ENCODE measurements around the gene CCBE1.
"Not testable (repeated sequence)": the region's sequence is repeated elsewhere in the genome, so short reads cannot be mapped to it uniquely, and the experiment has no call there.

The CCBE1 gene

DNA sequence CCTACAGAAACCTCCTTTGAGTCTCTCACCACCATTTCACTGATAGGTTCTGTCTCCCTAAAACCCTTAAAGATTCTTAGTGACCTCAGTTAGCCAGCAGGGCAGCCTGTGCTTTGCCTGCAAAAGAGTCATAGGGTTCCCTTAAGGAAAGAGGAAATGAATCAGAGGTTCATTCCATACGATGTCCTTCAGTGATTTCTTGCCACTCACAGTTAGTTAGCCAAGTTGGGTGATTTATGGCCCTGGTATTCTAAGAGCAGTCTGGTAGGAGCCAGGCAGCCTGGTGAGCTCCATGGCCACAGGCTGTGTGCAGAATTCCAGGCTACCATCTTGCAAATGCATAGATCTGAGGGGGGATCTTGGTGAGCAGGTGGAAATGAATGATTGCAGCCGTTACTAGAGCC, 18.7 kb upstream of the CCBE1 start:
- no peak for DNase-seq (ENCODE audit: low read depth in 4 of 4, low spot score in 1 of 4)

DNA sequence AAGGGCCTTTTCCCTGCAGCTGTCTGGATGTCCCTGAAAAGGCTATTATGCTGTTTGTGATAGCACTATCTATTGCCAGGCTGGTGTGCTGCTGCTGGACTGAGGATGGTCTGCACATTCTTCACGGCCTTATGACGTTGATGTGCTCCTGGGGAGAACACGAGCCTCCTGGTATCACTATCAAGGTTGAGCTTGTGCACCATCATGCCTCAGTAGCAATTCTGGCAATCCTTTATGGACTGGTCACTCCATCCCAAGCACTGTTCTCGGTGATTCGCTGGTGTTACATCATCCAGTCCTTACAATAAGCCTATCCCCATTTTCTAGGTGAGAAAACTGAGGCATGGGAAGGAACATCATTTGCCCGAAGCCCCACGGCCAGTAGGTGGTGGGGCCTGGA, 18.2 kb upstream of the CCBE1 start:
- DNase-seq (ENCODE audit: low read depth in 4 of 4, low spot score in 1 of 4) = no peak

DNA sequence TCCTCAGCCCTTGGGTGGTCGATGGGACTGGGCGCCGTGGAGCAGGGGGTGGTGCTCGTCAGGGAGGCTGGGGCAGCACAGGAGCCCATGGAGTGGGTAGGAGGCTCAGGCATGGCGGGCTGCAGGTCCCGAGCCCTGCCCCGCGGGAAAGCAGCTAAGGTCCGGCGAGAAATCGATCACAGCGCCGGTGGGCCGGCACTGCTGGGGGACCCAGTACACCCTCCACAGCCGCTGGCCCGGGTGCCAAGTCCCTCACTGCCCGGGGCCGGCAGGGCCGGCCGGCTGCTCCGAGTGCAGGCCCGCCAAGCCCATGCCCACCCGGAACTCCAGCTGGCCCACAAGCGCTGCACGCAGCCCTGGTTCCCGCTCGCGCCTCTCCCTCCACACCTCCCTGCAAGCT, 16.9 kb upstream of the CCBE1 start:
- DNase-seq (ENCODE audit: low read depth in 4 of 4, low spot score in 1 of 4) = not testable (repeated sequence)

DNA sequence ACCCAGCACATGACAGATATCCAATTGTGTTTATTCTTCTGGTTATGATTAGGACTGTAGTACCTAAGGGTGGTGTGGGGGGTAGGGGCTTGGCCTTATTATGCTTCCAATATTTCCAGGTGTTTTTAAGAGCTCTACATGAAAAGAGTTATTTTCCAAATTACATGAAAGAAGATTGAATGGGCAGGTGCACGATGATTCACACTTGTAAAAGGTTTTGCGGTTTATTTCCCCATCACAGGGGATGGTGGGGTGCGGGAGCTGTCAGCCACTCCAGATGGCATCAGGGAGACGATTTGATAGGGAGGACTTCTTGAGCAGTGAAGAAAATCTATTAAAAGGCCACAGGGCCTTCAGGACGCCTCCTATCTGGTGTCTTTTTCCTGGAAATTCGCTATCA, 15.1 kb upstream of the CCBE1 start:
- no peak for DNase-seq (ENCODE audit: low read depth in 4 of 4, low spot score in 1 of 4)

DNA sequence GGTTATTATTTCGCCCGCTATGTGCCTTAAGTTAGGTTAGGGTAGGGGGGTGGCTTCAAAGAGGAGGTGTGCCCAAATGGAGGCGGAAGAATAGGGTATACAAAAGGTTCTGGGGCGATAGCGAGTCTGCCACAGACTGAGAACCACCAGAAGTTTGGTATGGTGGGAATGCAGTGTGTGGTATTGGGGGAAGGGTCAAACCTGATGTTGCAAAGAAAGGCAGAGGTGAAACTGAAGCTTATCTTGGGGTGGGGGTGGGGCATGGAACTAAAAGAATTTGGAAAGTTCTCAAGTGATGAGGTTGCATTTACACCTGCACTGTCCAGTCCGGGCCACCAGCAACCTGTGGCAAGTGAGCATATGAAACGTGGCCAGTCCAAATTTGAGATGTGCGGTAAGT, 11.8 kb upstream of the CCBE1 start:
- DNase-seq (ENCODE audit: low read depth in 4 of 4, low spot score in 1 of 4) = no peak

DNA sequence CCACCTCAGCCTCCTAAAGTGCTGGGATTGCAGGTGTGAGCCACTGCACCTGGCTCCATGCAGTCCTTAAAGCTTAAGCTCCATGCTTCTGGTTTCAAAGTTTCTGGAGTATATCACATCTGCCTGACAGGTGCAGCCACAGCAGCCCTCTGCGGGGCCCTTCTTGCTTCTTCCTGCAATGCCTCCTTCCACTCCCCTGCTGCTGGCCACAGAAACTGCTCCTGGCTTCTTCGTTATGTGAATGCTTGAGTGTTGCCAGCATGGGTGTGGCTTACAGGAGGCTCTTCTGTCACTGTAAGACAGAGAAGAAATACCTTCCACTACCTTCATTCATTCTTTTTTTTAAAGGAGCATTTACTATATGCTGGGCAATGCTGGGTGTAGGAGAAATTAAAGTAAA, 10.1 kb upstream of the CCBE1 start:
- DNase-seq (ENCODE audit: low read depth in 4 of 4, low spot score in 1 of 4) = no peak

DNA sequence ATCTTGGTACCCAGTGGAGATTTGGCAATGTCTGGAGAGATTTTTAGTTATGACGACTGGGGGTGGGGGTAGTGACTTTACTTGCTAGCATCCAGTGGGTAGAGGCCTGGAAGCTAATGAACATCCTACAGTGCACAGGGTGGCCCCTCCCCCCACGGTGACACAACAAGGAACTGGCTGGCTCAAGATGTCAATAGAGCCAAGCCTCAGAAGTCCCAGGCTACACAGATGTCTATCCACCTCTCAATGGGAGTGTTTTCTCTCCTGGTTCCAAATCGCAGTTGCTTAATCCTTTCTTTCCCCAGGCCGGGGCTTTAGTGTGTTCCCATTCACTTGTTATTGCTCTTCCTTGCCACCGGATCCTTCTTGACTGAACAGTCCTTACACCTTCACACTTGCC, 9.3 kb upstream of the CCBE1 start:
- no peak for DNase-seq (ENCODE audit: low read depth in 4 of 4, low spot score in 1 of 4)

DNA sequence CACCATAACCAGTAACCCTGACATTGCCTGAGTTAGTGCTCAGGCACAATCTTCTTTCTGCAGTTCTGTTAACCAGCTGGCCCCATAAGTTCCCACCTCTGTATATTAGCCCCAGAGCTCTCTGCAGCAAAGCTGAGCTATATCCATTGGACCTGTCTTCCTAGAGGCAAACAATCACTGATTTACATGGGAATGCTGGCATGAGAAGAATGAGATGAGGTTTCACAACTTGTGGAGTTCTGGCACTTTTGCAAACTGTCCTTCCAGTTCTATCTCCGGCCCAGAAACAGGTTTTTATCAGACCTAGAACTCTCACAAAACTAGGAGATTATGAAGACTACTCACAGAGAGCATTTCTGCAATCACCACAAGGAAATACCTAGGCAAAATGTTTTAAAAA, 7.9 kb upstream of the CCBE1 start:
- no peak for DNase-seq (ENCODE audit: low read depth in 4 of 4, low spot score in 1 of 4)

DNA sequence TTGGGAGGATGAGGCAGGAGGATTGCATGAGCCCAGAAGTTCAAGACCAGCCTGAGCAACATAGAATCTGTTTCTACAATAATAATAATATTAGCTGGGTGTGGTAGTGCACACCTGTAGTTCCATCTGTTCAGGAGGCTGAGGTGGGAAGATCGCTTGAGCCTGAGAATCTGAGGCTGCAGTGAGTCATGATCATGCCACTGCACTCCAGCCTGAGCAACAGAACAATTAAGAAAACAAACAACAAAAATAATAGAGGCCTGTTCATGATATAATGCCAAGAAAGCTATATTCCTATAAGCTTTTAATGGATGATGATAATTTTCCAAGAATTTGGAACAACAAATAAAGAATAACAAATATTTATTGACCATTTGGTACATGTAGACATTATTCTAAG, 6.9 kb upstream of the CCBE1 start:
- DNase-seq (ENCODE audit: low read depth in 4 of 4, low spot score in 1 of 4) = no peak

DNA sequence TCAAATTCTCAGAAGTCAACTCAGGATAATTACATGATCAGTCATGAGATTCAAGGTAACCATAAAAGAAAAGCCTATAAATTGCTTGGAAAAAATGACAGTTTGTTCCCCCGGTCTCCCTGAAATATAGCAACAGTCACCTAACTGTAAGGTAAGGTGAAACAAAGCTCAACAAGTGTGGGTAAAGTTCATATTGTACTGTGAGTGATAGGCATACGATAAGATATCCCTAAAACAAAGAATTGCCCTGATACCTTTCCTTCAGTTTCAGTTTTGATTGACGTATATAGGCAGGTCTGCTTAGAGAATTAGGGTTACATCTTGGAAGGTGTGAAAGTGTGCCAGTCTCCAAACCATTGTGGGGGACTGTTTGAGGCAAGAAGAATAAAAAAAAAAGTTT, 4.0 kb upstream of the CCBE1 start:
- DNase-seq (ENCODE audit: low read depth in 4 of 4, low spot score in 1 of 4) = no peak

DNA sequence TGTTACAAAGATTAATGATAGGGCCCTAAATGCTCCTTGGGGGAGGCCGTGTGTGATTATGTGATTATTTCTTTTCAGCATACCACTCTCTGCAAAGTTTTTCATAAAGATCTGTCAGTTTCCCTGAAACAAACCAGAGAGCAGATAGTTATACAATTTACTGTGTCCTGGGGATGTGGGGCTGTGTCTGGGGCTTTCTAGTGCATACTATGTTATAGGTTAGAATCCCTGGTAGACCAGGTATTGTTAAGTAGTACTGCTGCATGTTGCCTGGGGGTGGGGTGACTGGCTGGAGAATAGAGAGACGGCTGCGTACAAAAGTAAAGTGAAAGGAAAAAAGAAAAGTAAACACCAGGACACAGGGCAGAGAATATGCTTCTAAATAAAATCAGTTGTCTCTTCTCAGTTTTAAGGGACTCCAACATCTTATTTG, 3.3 kb upstream of the CCBE1 start:
- DNase-seq (ENCODE audit: low read depth in 4 of 4, low spot score in 1 of 4) = no peak

DNA sequence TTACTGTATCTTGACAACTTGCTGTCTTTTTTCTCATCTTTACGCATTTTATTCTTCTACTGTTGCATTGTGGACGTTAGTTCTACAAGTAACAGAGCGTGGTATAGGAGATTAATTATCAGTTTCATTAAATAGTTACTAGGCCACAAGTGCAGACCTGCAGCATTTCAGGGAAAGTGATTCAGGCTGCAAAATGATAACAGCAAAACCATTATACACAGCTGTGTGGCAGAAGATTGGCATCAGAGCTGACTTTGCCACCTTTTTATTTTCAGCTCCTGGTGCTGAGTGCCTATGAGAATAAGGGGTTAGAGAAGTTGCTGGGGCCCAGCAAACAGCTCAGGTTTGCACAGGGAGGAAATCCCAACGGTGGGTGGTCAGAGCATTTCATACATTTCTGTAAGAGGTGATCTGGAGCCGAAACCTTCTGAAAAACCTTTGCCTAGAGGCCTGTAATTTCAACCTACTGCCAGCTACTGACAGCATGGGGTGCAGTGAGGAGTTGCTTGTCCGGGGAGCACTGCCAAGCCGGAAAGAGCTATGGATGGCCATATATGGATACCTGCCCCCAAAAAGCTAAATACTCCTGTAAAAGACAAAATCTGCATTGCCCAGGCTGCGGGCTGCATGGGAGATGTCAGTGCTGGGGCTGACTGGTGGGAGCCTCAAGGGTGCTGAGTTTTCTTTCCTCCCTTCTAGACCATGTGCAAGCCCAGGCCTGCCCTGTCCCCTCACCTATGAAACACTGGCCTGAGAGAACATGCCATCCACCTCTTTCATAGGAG, 2.7 kb upstream of the CCBE1 start:
- no peak for DNase-seq (ENCODE audit: low read depth in 4 of 4, low spot score in 1 of 4)

DNA sequence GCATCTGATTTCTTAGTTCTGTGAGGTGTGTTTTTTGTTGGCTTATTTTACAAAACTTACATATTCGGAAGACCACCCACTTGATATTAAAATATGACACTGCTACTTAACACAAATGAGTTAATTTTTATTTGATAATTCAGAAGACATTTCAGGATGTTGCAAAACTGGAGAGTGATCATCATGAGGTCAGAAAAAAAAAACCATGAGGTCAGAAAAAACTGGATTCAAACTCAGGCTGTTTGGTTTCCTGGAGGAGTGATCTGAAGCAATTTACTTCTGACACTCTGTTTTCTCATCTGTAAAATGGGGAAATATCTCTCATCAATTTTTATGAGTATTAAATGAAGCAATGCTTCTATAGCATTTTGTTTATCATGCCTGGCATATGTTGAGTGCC, 1.8 kb upstream of the CCBE1 start:
- DNase-seq (ENCODE audit: low read depth in 4 of 4, low spot score in 1 of 4) = no peak

DNA sequence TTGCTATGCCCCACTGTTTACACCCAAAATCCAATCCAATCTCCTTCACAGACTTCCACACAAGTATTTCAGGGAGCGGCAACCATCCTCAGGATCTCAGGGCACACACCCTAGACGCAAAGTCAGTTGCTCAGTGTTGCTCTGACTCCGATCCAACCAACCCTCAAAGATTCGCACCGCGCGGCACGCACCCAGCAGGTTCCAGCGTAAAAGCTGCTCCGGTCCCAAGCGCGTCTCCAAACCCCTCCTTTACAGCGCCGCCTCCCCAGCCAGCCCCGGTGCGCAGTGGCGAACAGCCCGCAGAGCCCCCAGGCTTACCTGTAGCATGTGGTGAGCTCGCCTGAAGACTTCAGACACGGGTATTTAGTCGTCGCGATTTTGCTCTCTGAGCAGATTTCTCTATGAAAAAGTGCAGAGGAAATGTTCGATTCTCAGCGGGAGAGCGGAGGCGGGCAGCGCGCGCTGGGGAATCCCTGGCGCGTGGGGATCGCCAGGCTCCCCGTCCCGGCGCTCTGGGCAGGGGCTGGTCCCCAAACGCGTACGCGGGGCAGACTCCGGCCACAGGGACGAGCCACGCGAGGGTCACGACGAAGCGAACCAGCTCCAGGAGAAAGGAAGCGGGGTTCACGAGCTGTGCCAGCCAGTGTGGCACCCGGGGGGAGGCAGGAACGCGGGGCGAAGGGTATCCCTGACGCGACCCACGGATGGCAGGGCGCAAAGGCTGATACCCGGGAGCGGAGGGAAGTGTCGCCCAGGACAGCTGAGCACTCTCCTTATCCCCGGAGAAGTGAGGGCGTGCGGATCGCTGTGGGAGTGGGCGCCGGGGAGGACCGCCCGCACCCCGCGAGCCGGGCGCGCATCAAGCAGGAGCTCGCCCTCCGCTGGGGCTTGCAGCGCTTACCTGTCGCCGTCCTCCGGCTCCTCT, 650 bp downstream of the CCBE1 start:
- no peak for DNase-seq (ENCODE audit: low read depth in 4 of 4, low spot score in 1 of 4)

DNA sequence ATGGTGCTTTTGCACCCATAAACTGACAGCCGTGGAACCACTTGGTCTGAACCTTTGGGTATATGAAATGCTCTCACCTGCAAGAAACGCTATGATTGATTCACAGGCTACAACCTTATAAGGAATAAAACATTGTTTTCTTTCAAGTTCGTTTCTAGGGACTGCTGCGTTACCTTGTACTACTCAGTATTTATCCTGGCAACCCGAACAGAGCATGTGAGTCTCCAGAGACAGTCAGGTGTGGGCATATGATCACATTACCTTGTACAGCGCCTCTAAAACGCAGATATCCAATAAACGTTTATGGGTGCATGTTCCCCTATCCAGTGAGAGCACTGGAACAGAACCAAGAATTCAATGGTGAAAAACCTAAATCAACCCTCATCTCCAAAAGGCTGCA, 1.7 kb downstream of the CCBE1 start:
- DNase-seq (ENCODE audit: low read depth in 4 of 4, low spot score in 1 of 4) = no peak

DNA sequence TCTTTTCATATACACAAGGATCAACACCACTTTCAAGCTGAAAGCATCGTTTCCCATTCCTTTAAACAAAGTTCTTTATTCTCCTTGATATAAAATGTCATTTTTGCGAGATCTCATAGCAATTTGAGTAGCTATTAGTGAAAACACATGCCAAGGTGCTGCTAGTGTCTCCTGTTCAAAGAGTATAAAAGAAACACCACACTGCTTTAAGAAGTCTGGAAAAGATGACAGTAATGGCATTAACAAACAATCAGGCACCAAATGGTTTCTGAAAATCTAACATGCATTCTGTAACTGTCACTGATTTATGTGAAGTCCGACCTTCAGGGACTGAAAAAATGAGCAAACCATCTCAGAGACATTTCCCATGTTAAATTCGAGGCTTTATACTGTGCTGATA, 2.4 kb downstream of the CCBE1 start:
- no peak for DNase-seq (ENCODE audit: low read depth in 4 of 4, low spot score in 1 of 4)

DNA sequence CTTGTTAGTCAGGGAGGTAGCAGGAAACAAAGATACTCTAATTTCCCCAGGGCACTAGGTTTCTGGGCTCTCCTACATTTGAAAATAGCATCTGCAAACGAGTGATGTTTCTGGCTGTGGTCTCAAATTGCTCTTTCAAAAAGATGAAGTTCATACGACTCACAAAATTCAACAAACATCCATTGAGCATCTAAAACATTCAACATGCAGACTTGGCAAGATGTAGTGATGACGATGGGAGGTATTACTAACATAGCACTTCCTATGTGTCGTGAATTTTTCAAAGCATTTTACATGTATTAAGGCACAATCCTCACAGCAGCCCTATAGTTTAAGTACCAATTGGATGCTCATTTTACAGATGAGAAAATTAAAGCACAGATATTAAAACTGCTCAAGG, 5.2 kb downstream of the CCBE1 start:
- DNase-seq (ENCODE audit: low read depth in 4 of 4, low spot score in 1 of 4) = no peak

DNA sequence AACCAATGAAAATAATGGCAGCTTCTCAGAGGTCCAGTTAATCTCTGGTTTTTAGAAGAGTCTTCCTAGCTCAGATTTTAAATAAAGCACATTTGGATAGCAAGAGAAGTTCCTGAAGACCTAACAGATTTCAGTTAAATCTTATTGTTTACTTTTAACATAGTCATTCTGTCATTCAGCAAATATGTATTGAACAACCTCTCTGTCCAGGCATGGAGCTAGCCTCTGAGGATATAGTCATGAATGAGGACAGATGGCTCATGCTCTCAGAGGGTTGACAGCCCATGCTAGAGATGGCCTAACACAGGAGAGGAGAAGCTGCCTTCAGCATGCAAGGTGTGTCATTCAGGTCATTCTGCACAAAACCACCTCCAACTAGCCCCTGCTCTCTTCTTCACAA, 6.2 kb downstream of the CCBE1 start:
- no peak for DNase-seq (ENCODE audit: low read depth in 4 of 4, low spot score in 1 of 4)

DNA sequence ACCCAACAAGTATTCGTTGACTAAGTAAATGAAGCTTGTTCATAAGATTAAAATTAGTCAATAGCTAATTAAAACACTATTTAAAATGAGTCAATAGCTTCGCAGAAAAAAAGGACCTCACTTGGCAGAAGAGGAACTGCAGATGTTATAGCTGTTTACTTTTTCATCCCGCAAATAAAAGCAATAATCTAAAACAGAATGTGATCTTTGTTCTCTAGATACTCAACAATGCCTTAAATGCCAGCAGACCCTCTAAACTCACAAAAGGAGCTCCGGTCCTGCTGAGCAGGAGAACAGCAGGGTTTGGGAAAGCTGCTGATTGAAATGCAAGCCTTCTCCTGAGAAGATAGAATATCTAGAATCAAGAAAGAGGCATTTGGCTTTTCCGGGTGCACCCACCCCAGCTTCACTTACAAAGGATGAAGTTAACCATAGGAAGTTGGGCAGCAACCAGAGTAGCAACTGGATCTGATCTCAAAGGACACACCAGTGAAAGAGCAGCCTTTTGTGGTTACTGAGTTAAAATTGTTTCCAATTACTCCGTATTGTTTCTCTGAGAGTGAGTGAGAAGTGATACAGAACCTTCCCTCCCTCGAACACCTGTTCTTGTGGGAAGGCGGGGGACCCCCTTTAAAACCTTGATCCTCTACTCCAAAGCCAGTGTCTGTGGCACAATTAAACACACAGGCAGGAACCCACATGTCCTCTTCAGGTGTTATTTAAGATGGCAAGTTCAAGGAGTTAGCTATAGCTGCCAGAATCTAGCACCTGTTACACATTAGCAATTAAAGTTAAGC, 6.8 kb downstream of the CCBE1 start:
- DNase-seq (ENCODE audit: low read depth in 4 of 4, low spot score in 1 of 4) = no peak

DNA sequence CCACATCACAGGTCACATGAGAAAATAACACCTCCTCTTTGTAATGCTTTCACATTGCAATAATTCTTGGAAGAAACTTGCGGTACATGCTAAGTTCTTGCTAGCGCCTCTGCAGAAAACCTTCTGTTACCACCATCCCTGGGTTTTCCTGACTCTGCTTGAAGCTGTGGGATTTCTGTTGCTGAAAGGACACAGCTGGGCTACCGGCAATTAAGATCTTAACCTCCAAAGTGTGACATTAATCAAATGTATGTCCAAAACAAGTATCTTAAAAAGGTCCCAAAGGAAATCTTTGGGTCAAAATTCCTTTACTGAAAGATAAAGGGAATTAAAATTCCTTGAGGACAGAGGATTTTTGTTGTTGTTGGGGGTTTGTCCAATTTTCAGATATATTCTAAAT, 7.5 kb downstream of the CCBE1 start:
- DNase-seq (ENCODE audit: low read depth in 4 of 4, low spot score in 1 of 4) = no peak

DNA sequence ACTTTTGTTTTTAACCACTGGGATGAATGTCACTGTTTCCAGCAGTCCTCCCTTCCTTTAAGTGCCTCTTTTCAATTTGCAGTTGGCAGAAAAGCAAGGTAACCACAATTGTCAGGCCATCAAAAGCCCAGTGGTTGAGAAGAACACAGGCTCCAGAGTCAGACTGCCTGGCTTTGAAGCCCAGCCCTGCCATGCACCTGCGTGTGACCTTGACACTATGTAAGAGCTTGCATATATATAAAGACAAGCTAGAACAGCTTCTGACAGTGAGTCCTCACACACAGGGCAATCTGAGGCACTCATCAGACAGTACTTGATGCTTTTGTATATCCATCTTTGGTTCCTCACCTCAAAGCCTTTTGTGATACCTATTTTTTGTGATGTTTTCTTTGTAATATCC, 11.0 kb downstream of the CCBE1 start:
- DNase-seq (ENCODE audit: low read depth in 4 of 4, low spot score in 1 of 4) = no peak

DNA sequence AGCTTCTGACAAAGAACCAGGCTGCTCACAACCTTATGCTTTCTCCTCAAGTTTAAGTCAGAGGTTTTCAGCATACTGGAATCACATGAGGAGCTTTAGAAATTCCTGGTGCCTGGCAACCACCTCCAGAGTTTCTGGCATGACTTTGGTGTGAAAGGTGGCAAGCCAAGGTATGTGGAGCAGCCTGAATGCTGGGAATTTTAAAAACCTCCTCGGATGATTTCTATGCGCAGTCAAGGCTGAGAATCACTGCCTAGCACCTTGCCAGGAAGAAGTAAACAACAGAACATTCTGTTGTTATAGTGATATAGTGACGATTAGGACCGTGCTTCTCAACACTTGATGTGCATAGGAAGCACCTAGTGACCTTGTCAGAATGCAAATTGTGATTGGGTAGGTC, 11.7 kb downstream of the CCBE1 start:
- no peak for DNase-seq (ENCODE audit: low read depth in 4 of 4, low spot score in 1 of 4)
